Left renal pelvis (tissue), 4 donors: ENCODE data around the gene CERS6. TPM values are rescaled to one million over a fixed set of nuclear protein-coding genes. Genes with fewer than 3 reads are reported as not detected.
"Not testable (repeated sequence)": the region's sequence is repeated elsewhere in the genome, so short reads cannot be mapped to it uniquely, and the experiment has no call there.

Source experiments
- DNase-seq, 4 donors: peaks; one replicate each; pipeline ENCODE4 v3.0.0-alpha.2; 2013; ENCODE audit warnings: low read depth in 4 of 4, low spot score in 3 of 4
- polyA plus RNA-seq, 4 donors: library from polyadenylated mRNA; unstranded; fragments of 120-200 nt; gene quantifications; one replicate each; pipeline ENCODE4 v1.2.1, GENCODE V29; 2013; ENCODE audit not compliant: insufficient read length in 4 of 4

The CERS6 gene
- polyA plus RNA-seq, 4 donors = 42.3 to 63.7 (median 54.4) TPM

GRCh38 chr2:168753765-168754329, 297.8 kb downstream of the CERS6 start:
- DNase-seq = no peak

GRCh38 chr2:168757223-168757622, 301.2 kb downstream of the CERS6 start:
- DNase-seq = no peak

DNA sequence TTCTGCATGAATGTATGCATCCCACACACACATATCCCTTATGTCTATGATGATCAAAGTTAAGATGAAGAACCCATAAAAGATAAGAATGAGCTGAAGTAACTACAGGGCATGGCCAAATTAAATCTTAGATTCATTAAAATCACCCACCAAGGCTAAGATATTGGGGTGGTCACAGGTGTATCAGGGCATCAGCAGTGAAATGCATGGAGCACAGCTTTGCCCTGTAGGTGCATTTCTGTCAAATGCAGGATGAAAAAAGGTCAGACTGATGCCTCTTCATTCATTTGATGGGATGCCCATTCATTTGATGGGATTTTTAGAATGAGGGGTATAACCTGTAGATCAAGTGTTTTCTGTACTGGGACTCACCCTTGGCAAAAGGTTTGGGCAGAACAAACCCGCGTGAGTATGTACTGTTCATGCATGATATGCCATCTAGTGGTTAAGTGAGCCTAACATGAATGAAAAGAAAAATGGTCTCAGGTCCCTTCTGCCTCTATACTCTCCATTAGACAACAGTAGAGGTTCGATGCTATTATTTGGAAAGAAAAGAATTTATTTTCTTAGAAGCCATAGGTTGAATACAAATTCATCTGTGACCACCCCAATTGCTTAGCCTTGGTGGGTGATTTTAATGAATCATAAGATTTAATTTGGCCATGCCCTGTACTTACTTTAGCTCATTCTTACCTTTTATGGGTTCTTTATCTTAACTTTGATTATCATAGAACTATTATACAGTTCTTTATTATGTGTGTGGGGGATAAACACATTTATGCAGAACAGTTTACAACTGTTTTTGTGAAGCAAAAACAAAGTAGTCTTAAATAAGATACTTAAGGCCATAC, 303.1 kb downstream of the CERS6 start:
- peak in 1 of 4 donors; percentile 35 for DNase-seq

DNA sequence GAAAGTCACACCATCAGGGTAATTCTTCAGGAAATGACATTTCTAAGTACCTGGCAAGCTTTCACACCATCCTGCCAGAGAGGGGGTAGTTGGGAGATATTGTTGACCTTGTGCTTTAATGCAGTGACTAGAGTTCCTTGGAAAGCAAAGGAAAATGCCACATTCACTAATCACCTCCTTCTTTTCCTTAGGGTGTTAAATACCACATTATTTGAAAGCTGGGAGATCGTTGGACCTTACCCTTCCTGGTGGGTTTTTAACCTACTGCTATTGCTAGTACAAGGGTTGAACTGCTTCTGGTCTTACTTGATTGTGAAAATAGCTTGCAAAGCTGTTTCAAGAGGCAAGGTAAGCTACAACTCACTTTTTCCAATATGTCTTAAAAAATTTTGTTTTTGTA, 309.3 kb downstream of the CERS6 start:
- no peak for DNase-seq

GRCh38 chr2:168766600-168766999, 310.5 kb downstream of the CERS6 start:
- DNase-seq = no peak

GRCh38 chr2:168767258-168767657, 311.2 kb downstream of the CERS6 start:
- no peak for DNase-seq

DNA sequence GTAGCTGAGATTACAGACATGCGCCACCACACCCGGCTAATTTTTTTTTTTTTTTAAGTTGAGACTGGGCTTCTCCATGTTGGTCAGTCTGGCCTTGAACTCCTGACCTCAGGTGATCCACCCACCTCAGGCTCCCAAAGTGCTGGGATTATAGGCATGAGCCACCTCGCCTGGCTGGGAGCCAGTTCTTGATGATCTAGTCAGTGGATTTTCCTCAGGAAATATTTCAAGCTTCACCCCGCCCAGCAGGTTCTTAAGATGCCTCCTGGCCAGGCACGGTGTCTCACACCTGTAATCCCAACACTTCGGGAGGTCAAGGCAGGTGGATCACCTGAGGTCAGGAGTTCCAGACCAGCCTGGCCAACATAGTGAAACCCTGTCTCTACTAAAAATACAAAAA, 312.3 kb downstream of the CERS6 start:
- DNase-seq = not testable (repeated sequence)

- DNase-seq = no peak
These were observed 314.7 kb downstream of the CERS6 start for GRCh38 chr2:168770796-168771195.

- DNase-seq = no peak
These were observed 316.6 kb downstream of the CERS6 start for GRCh38 chr2:168772704-168773103.

- DNase-seq = no peak
These were observed 317.1 kb downstream of the CERS6 start for GRCh38 chr2:168773128-168773527.

GRCh38 chr2:168773719-168774521, 317.8 kb downstream of the CERS6 start:
- DNase-seq = no peak

DNA sequence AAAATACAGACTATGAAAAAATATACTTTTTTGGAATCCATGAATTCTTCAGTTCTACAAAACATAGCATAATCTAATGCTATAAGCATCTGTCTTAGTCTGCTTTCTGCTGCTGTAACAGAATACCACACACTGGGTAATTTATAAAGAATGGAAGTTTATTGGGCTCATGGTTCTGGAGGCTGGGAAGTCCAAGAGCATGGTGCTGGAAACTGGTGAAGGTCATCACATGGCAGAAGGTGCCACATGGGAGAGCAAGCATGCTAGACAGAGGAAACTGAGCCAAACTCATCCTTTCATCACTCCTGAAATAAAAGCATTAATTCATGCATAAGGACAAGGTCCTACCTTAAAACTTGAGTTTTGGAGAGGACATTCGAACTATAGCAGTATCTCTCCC, 319.8 kb downstream of the CERS6 start:
- no peak for DNase-seq

DNA sequence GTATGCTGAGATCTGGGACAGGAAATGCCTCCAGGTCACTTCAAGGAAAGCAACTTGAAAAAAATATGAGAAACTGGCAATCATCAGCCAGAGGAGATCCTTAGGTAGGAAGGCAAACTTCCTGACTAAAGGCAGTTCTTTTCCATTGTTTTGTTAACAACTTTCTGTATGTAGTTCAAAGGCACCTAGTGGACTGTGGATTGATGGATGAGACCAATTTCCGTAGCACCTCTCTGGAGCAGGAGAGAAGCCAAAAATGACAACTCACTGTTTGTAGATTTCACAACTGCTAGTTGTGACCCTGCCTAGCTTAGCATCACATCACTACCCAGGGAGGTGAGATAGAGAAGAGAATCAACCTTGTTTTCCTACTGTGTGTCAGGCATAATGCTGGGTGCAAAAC, 324.6 kb downstream of the CERS6 start:
- DNase-seq = no peak

- no peak for DNase-seq
These were observed 325.2 kb downstream of the CERS6 start for GRCh38 chr2:168781191-168781817.

GRCh38 chr2:168782271-168782670, 326.2 kb downstream of the CERS6 start:
- DNase-seq = no peak

DNA sequence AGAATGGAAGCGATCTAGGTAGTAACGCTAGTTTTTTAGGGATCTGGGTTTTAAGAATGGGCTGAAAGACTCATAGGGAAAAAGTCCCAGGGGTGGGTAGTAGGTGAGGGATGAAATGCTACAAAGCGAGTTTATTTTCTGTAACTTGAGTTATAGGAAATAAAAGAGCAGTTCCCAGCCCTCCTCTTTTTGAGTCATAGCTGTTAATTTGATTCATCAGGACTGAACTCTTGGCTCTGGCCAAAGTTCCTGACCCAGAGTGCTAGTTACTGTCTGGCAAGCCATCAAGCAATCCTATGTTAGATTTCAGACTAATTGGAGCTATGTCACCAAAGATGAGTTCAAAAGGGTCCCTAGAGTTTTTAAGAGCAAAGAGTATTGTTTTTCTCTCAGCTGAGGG, 328.9 kb downstream of the CERS6 start:
- DNase-seq = no peak

DNA sequence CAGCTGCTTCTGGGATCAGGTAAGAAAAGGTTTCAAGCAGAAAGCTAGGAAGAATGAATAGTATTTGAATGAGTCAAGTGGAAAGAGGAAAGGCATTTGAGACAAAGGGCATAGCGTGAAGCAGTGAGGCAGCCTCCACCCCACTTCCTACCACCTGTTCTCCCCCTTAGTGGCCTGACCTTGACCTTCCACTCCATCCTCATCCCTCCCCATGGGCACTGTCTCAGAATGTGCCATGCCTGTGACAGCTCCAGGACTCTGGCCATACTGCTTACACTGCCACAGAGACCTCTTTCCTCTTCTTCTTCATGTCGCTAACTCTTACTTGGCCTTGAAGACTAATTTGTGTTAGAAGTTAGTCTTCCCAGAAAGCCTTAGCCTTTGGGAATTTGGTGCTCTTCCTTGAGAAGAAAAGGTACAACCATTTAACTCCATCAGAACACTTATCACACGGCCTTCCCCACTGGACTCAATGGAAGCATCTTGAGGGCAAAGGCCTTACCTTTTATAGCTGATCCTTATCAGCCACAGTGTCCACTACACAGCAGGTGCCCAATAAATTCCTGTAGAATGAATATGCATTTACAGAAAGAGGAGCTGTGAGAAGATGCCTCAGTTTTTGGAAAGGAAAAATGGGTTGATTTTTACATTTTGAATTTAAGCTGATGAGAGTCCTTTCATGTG, 331.2 kb downstream of the CERS6 start:
- DNase-seq = no peak

GRCh38 chr2:168787782-168788376, 331.8 kb downstream of the CERS6 start:
- no peak for DNase-seq

- no peak for DNase-seq
These were observed 333.7 kb downstream of the CERS6 start for GRCh38 chr2:168789776-168790175.
